Thyroid gland (tissue), 4 donors: ENCODE results near the gene TGFBR3.

Experiments used
- POLR2A ChIP-seq, 2 donors: fragments of 450-650 bp; IDR thresholded peaks; one replicate each; pipeline ENCODE4 v1.6.1; 2017; ENCODE audit warnings: antibody characterized with exemption in 2 of 2, mild to moderate bottlenecking in 2 of 2, moderate library complexity in 1 of 2
- TF ChIP-seq, protein P1 (sequence below), 6 experiments: fragments of 200-600 bp in 3 of 6; fragments of 450-650 bp in 3 of 6; sonication (generic) in 3 of 6; IDR thresholded peaks; one replicate each; pipeline ENCODE4 v1.5.1; 2016 to 2019; ENCODE audit warnings: antibody characterized with exemption in 6 of 6, mild to moderate bottlenecking in 2 of 6, inconsistent platforms in 1 of 6, moderate library complexity in 1 of 6

DNA sequence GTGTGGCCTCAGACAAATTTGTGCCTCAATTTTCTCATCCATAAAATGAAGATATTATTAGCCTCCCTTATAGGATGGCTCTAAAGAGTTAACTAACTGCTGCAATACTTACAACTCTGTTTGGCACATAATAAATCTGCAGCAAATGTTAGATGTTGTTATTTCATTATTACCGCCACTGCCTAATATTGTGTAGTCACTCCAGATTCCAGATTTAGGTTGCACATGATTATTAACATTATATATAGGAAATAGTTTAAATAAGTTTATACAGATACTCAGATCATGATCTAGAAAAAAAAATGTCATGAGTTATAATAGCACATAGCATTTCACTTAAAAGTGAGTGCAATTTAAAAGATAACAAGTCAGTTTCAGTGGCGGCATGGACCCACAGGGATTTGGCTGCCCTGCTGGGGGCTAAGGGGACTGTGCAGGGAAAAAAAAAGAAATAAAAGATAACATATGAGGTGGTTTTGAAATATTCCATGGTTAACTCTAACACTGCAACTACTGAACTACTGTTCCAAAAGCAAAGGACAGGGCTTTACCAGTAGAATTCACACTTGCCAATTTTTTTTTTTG is 170.4 kb downstream of the TGFBR3 start:
- TF ChIP-seq POLR2A (IDR thresholded peaks at IDR 0.05): no peak
- TF ChIP-seq, protein P1, sequence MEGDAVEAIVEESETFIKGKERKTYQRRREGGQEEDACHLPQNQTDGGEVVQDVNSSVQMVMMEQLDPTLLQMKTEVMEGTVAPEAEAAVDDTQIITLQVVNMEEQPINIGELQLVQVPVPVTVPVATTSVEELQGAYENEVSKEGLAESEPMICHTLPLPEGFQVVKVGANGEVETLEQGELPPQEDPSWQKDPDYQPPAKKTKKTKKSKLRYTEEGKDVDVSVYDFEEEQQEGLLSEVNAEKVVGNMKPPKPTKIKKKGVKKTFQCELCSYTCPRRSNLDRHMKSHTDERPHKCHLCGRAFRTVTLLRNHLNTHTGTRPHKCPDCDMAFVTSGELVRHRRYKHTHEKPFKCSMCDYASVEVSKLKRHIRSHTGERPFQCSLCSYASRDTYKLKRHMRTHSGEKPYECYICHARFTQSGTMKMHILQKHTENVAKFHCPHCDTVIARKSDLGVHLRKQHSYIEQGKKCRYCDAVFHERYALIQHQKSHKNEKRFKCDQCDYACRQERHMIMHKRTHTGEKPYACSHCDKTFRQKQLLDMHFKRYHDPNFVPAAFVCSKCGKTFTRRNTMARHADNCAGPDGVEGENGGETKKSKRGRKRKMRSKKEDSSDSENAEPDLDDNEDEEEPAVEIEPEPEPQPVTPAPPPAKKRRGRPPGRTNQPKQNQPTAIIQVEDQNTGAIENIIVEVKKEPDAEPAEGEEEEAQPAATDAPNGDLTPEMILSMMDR (IDR thresholded peaks at IDR 0.05): no peak
